GM18517 (cell line): Measurements from ENCODE around the gene FHL5.
A peak's percentile ranks its signal among the peaks of the same experiment; 100 is the strongest.
"Not testable (repeated sequence)": the region's sequence is repeated elsewhere in the genome, so short reads cannot be mapped to it uniquely, and the experiment has no call there.

Experiments
- ATAC-seq: cut with Tn5 transposase; IDR thresholded peaks from one replicate; pipeline ENCODE4 v1.9.1; 2021; ENCODE audit warnings: mild to moderate bottlenecking, moderate library complexity; ENCODE audit not compliant: unreplicated experiment

Gene FHL5

GRCh38 chr6:96562886-96563285, at the start of gene FHL5:
Gene FHL5 (plus strand): TSS chr6:96563128. CDS start chr6:96603614, 40,486 bp downstream.
- ATAC-seq = no peak

DNA sequence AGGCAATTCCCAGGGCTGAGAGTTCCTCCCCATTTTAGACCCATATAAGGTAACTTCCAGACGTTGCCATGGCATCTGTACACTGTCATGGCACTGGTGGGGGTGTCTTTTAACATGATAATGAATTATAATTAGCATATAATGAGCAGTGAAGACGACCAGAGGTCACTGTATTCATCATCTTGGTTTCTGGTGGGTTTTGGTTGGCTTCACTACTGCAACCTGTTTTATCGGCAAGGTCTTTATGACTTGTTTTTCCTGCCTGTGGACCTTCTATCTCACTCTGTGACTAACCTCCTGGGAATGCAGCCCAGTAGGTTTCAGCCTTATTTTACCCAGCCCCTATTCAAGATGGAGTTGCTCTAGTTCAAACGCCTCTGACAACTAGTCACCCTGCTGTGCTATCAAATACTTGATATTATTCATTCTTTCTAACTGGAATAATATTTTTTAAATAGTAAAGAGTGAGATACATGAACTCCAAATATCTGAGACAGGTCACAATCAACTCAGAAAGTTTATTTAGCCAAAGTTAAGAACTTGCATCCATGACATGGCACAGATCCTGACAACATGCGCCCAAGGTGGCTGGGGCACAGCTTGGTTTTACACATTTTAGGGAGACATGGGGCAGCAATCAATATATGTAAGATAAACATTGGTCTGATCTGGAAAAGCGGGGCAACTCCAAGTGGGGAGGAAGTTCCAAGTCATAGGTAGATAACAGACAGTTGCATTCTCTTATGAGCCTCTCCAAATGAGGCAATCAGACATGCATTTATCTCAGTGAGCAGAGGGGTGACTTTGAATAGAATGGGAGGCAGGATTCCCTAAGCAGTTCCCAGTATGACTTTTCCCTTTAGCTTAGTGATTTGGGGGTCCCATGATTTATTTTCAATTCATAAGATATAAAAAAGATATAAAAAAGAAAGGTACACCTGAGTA, 42.5 kb upstream of the FHL5 start:
- ATAC-seq = no peak

DNA sequence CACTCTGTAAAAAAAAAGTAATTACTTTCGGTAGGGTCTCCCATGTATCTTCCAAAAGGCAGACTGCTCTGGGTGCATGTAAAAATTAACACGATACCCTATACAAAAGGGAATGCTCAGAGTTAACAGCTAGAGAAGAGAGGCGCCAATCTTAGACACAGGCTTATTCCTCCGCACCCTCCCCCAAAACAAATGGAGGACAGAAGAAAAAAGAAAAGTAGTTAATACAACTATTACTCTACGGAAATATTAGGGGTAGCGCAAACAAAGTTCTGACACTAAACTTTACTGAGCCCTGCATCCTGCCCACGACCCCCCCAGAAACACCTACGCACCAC, 41.7 kb upstream of the FHL5 start:
- no peak for ATAC-seq

DNA sequence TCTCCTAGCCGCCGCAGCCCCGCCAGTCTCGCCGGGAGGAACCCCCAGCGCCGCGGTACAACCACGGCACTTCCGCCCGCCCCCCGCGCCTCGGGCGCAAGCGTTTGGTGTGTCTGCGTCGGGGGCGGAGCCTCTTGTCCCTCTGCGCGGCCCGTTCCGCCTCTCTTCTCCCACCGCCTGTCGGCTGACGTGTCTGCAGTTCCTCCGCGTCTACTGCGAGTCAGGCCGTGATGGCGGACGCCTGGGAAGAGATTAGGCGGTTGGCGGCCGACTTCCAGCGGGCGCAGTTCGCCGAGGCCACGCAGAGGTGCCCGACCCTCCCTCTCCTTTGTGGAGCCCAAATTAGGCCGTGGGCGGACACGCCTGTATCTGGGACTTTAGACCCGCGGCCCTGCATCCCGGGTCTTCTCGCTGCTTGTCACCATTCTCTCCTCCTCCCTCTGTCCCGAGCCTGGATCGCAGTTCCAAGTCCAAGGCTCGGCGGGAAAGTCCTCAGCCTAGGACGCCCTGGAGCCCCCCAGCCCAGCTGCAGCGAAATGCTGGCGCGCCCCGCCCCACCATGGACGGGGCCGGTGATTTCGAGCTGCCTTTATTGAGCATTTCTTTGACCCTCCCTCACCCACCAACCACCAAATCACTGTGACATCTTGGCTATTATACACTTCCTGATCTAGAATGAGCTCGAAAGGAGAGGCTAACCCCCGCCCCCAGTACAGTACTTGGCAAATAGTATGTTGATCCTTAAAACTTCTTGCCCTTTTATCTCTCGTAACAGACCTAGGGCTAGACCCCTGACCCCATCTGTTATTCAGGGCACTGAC, 41.1 kb upstream of the FHL5 start, which contains the start of gene UFL1:
Gene UFL1, plus strand, starts transcription at position 163 of the 821 bp plus-strand sequence. Its CDS starts 68 bp downstream, at position 231.
- ATAC-seq = peak; percentile 92

DNA sequence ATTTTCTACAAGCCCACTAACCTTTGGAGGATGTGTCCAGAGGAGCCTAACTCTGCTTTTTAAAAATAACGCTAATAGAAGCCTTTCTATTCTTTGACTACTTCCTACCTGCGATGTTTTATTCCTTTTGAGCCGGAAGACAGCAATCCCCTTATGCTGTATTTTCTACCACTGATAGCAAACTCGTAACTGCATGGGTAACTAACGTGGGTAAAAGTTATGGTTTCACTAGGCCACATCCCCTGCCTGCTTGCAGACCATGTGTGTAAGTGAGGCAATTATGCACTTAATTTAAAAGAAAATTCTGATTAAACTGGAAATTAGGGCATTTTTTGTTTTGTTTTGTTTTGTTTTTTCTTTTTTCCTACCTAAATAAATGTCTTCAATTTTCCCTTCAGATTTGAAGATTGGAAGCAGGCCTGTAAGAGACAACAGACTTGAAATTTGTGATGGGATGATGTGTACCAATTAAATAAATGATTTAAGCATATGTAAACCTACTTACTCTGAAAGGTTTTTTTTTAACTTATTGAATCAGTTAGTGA, 40.4 kb upstream of the FHL5 start:
- ATAC-seq = peak; percentile 39

DNA sequence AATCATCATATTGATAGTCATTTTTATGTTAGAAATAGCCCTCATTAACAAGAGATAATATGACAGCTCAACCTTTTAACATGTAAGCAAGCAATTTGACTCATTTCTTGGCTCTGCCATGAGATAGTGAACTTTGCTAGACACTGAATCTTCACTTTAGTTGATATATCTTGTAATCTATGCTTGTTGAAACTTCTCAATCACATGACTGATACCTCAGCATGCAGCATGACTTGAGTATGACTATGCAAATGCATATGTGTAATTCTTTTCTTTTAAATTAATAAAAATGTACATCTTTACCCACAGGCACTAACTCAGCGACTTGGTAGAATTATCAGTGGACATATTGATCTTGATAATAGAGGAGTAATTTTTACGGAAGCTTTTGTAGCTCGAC, 34.7 kb upstream of the FHL5 start:
- no peak for ATAC-seq

GRCh38 chr6:96532399-96532798, 30.5 kb upstream of the FHL5 start:
- ATAC-seq = no peak

DNA sequence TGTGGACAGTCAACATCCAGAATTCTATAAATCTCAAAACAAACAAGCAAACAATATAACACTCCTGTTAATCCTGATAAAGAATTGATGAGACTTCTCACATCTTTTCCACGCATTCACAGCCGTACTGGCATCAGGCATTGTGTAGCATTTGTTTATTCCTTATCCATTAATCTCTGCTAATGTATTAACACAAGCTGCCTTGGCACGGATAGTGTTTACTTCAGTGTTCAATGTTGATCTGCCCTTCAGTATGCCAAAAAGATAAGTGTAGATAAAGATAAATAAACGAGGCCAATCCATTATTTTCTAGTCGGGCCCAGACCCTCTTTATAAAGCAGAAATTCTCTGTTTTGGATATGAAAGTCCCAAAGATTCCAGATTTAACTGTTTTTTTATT, 25.2 kb upstream of the FHL5 start:
- no peak for ATAC-seq

GRCh38 chr6:96542702-96543101, 20.2 kb upstream of the FHL5 start:
- ATAC-seq = peak; percentile 59

DNA sequence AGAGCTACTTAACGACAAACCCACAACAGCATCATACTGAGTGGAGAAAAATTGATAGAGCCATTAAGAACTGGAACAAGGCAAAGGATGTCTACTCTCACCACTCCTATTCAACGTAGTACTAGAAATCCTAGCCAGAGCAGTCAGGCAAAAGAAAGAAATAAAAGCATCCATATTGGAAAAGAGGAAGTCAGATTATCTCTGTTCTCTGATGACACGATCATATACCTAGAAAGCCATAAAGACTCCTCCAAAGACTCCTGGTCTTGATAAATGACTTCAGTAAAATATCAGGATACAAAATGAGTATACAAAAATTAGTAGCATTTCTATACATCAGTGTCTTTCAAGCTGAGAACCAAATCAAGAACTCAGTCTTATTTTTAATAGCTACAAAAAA, 17.0 kb upstream of the FHL5 start:
- ATAC-seq = no peak

GRCh38 chr6:96547654-96548053, 15.3 kb upstream of the FHL5 start:
- no peak for ATAC-seq

DNA sequence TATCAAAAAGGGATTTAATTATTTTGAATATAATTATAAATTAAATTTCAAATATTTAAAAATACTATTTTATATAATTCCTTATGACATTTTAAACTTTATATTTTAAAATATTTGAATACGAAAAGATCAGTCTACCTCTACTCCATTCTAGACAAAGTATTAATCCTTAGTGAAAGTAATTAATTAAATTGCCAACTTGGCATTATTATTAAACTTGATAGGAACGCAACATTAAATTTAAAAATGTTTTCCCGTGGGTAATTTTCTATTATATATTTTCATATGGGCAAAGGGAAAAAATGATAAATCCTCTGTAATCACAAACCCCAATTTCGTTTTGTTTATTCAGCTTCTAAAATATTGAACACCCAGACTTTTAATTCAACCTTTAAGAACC, 8.4 kb upstream of the FHL5 start:
- no peak for ATAC-seq

DNA sequence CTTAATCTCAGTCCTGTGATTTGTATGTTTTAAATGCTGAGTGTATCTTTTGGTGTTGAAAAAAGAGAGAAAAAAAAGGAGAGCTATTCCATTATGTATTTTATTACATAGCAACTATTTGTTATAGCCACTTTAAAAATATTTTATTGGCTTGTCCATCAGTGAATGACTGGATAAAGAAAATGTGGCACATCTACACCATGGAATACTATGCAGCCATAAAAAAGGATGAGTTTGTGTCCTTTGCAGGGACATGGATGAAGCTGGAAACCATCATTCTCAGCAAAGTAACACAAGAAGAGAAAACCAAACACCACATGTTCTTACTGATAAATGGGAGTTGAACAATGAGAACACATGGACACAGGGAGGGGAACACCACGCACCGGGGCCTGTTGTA, 3.2 kb upstream of the FHL5 start:
- not testable (repeated sequence) for ATAC-seq

GRCh38 chr6:96563853-96564252, 925 bp downstream of the FHL5 start:
- ATAC-seq = no peak

GRCh38 chr6:96570053-96570452, 7.1 kb downstream of the FHL5 start:
- ATAC-seq = no peak

- no peak for ATAC-seq
Observed at GRCh38 chr6:96571551-96571950, 8.6 kb downstream of the FHL5 start.

GRCh38 chr6:96575359-96575758, 12.4 kb downstream of the FHL5 start:
- no peak for ATAC-seq

DNA sequence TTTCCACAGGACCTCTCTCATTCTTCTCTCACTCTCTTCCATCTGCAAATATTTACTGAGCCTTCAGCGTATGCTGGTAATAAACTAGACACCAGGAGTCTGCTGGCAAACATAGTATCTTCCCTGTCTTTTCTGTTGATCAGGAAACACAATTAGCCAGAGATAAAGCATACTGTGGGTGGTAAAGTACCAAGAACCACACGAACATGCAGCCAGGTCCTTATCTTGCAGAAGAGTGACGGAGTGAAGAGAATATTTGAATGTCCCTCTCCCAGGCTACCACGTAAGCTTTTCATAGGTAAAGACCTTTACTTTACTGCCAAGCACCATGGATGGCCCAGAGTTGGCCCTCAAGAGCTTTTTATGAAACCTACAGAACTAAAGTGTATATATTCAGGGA, 13.3 kb downstream of the FHL5 start:
- ATAC-seq = no peak

DNA sequence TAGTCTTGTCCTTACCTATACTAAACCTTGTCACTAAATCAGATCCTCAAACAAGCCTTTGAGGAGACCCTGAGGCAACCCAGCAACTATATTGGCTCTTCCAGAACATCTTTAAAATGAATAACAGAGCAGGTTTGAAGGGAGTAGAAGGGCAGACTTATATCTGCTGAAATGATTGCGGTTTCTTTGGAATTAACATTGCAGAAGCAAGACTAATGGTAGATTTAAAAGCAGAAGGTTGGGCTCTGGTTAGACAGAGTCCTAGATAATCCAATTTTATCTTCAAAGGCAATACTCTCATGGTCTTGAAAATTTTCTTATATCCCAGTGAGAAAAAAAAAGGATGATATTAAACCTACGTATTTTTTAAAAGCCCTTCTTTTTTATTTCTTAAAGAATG, 19.1 kb downstream of the FHL5 start:
- no peak for ATAC-seq

GRCh38 chr6:96582436-96582835, 19.5 kb downstream of the FHL5 start:
- ATAC-seq = no peak

GRCh38 chr6:96604420-96604819, 41.5 kb downstream of the FHL5 start:
- ATAC-seq = no peak

DNA sequence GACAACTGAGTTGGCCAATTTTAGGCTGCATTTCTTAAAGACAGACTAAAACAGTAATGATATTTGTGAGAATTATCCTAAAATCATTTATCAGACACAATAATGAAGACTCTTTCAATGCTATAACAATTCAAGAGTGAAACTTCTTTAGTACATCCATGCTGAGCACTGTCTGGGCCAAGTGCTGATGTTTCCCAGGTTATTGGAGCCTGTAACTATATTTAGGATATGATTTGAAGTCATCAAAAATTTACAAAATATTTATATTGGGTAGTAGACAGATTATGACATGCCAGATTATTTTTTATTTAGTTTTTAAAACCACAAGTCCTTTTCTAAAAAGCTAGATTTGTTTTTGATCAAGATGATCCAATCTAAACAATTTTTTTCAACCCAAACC, 45.1 kb downstream of the FHL5 start:
- ATAC-seq = no peak
